Activated CD8-positive, alpha-beta memory T cell treated with anti-CD3 and anti-CD28 coated beads for 1 hour (primary cell): Measurements from ENCODE around the gene PLEKHH1.

ENCODE experiments used
- DNase-seq, 2 donors: peaks; one replicate each; pipeline ENCODE4 v3.0.0-alpha.2; 2020; ENCODE audit warnings: low read depth in 1 of 2; ENCODE audit errors: extremely low read depth in 1 of 2

The PLEKHH1 gene

DNA sequence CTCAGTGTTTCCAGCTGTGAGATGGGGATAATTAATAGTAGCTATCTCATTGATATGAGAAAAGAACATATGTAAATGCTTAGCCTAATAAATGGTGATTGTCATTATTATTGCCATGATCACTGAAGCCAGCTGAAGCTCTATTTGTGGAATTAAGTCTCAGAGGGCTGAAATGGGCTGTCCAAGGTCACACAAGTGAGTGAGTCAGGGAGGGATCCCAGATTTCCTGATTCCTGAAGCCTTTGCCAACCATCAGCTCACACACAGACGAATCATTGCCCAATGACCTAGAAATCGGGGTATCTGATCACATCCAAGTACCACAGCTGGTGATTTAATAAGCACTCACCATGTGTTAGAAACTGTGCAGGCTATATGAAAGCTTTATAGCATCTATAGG lies 23.0 kb upstream of the PLEKHH1 start:
- no peak for DNase-seq

DNA sequence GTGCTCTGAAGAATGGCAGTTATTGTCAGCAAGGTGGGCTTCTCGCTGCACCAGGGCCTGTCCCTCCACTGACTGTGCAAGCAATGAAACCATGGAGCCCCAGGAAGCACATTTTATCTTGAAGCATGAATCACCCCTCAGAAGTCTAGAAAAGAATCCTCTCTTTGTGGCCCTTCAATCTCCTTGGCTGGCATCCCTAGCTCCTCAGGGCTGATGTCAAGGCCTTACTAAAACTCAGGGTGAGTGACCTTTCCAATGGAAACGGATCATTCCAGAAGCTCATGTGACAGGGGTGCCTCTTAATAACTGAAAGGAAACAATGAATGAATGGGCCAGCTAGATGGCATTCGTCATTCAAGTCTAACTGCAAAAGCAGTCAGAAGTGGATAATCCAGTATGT lies 22.3 kb upstream of the PLEKHH1 start:
- DNase-seq, result no peak

DNA sequence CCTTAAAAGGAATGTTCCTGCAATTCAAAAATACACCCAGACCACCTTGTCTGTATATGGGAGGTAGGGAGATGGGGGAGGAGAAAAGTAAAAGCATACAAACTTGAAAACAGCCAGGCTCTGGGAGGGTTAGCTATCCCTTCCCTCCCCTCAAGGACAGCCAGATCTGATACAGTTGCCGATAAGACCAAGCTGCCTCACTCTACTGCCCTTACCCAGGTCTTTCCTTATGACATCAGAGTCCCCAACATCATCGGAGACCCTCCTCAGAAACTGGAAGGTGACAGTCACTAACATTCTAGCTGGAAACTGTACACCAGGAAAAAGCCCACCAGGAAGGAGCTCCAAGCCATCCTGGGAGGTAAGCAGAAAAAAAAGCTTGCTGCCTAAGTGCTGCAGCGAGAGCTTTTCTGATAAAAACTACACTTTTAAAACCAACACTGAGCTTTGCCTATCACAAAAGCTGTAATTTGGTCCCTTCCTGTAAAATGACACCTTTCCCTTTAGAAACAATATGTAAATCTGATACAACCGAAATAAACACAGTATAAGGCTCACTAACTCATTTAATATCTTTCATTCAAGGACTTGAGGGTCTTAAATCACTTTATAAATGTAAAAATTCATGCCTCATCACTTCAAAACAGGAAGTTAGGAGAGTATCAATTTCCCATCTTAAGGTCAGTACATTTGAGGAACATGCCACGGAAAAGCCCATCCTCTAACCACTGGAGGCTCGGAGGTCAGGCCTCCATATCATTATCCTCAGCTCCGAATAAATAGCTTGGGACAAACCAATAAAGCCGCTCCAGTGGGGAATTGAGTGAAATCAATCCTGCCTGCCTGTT lies 20.4 kb upstream of the PLEKHH1 start:
- DNase-seq, result no peak

DNA sequence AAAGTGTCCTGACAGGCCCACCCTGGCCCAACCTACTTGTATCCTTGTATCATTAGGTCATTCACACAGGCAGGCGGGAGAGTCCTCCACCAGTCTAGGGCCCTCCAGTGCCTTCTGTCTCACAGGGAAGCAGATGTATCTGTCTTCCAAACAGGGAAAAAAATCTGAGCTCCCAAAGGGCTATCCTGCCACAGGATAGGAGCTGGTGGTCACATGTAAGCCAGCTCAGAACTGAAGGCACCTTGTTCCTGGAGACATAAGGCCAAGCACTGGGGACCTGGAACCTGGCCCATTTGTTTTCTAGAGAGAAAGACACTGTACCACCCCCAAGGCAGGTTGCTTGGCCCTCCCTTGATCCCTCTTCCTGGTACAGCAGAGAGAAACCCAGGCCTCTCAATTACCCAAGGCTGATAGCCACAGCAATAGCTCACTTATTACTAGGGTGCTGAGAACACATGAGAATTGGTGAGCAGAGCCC lies 19.4 kb upstream of the PLEKHH1 start:
- no peak for DNase-seq

DNA sequence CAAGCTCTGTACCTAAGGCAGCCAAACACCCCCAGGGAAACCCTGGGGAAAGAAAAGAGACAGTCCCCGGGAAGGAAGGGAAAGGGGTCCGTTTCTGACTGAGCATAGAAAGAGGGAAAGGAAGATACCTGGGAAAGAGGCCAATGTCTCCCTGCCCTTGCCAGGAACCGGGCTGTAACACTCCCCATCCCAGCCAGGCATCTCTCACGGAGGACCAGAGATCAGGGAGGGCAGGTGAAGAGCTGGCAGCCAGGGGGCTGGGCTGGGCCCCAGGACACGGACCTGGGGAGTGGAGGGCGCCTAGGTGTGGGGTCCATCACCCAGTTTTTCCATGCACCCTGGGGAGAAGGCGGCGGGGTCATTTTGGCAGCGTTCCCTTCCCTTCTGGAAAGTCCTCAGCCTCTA lies 18.9 kb upstream of the PLEKHH1 start:
- no peak for DNase-seq

DNA sequence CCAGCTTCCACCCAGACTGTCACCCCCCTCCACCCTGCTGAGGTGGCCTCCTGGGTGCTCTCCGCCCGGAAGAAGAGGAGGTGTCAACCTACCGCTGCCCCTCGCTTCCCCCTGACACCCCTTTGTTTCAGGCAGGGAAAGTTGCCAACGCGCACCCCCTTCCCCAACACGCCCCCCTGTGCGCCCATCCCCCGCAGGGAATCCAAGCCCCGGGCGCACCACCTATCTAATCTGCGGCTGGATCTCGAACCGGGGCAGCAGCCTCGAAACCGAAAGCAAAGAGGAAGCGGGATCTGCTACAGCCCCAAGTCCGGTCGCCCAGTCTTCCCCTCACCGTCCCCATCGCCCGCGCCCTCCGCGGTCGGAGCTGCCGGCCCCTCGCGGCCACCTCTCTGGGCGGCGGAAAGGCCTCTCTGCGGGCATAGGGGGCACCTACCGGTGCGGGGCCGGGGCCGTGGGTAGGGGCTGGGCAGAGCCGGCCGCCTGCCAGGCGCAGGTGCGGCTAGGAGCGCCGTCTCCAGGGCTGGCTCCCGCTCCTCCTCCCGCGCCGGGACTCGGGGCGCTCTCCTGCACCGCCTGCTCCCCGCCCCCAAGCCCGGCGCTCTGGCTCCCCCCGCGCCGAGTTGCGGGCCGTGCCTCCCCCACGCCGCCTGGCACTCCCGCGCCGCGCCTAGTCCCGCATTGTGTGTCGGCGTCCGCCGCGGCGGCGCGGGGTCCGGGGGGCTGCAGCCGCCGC lies 18.3 kb upstream of the PLEKHH1 start:
- no peak for DNase-seq

DNA sequence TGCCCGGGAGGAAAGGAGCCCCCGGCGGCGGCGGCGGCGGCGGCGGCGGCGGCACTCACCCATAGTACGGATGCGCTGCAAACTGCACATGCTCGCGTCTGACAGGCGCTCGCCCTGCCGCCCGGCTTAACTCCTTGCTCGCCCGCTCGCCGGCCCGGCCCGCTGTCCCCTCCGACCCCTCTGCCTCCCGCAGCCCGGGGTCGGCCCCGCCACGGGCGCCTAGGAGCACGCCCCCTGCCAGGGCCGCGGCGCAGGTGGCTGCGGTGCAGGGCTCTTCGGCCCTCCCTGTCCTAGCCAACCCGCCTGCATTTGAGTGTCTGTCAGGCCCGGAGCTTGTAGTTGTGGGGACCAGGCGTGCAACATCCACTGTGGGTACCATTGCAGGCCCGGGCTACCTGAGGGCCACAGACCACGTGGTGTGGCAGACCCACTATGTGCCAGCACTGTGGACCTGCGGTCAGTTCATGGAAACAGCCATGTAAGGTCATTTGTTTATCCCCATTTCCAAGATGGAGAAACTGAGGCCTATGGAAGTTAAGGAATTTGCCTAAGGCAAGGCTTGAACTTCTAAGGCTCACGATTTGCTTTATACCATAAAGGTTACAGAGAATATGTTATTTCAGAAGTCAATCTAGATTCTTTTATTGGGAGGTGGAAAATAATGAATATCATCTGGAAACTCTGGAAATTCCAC lies 17.6 kb upstream of the PLEKHH1 start:
- peak in 1 of 2 donors; percentile 28 for DNase-seq

DNA sequence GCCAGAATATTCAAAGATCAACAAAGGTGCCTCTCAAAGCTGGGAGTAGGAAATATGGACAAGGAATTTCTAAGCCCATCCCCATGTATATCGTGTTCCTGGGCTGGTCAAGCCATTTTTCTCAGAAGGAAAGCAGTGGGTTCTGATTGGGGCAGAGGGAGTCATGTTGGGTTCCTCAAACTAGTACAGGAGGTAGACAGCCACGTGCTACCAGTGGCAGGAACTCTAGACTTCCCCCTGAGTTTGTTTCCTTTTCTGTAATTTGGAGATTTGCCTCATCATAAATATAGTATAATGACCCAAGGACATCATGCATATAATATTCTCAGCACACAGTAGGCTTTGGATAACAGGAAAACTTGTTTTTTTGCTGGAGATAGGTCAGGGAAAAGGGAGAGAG lies 16.4 kb upstream of the PLEKHH1 start:
- no peak for DNase-seq

DNA sequence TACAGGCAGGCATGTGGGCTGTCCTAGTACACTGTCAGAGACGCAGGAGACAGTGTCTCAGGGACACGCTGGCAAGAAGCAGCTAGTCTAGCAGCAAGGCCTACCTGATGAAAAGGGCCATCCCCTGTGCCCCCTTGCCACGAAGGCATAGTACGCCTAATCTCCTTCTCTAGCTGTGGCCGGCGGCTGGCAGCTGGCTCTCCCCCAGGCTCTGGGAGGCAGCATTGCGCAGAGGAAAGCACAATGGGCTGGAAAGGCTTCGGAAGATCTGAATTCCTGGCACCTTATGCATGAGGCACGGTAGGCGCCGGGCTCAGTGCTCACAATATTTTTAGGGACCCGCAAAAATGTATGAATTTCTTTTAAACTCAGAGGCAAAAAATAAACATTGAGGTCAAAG lies 16.0 kb upstream of the PLEKHH1 start:
- DNase-seq, result no peak

DNA sequence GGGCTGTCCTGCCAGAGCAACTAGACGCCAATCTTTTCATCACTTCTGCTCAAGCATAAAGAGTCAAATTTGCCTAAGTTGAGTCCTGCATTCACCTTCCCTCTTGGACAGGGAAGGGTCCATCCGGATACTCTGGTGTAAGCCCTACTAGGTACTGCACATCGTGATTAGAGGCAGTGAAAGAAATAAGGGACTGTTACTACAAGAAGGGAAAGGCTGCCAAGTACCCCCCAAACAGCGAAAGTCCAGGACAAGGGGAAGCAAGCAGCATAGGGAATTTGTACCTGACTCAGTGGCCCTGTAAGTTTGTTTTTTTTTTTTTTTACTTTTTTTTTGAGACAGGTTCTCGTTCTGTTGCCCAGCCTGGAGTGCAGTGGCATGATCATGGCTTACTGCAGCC lies 13.7 kb upstream of the PLEKHH1 start:
- no peak for DNase-seq

DNA sequence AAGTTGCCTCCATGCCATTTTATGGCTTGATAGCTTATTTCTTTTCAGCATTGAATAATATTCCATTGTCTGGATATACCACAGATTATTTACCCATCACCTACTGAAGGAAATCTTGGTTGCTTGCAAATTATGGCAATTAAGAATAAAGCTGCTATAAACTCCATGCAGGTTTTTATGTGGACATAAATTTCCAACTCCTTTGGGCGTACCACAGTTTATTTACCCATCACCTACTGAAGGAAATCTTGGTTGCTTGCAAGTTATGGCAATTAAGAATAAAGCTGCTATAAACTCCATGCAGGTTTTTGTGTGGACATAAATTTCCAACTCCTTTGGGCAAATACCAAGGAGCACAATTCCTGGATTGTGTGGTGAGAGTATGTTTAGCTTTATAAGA lies 12.6 kb upstream of the PLEKHH1 start:
- no peak for DNase-seq

DNA sequence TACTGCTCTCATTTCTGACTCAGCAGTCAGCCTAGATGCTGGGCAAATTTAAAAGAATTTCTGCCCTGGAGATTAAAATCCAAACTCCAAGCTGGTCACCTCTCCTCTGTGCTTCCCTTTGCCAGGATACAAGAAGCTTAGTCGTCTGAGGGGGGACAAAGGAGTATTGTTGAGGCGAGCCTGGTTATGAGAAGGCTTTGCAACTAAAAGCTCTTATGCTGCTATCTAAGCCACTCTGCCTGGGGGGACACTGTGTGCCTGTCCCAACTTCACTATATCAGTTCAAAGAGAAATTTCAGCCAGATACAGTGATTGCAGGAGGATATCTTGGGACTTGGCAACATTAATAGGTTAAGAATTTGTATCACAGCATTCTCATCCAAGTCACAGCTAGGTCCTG lies 10.8 kb upstream of the PLEKHH1 start:
- DNase-seq, result no peak

DNA sequence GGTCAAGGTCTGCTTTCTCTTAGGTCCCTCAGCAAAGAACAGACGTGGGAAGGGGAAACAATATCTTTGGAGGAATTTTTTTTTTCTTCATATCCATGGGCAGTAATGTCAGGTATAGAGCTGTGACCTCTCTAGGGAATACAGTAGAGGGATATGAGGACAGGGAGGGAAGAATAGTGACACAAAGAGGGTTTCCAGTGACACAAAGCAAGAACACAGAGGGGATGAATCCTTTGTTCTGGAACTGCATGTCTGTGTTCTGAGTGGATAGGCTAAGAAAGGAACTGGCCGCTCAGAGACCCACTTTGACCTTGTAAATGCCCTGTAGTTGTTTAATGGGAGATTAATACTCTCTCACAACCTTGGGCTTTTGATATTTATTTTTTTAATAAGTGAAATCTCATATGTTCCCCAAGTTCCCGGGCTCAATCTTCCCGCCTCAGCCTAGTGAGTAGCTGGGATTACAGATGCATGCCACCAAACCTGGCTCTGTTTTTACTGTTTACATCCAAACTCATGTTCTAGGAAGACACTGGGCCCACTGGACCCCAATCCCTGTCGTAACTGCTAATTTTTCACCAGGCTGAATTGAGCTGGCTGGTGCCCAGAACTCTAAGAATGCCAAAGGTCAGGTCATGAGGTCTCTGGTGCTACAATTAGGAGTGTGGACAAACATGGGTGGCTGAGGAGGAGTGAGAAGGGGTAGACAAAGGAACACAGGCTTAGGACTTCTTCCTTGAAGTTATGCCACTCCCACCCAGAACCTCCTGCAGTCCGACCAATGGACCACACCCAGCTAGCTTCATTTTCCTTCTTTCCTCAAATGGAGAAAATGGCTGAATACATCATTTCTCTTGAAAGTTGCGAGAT lies 9.1 kb upstream of the PLEKHH1 start:
- DNase-seq, result no peak

DNA sequence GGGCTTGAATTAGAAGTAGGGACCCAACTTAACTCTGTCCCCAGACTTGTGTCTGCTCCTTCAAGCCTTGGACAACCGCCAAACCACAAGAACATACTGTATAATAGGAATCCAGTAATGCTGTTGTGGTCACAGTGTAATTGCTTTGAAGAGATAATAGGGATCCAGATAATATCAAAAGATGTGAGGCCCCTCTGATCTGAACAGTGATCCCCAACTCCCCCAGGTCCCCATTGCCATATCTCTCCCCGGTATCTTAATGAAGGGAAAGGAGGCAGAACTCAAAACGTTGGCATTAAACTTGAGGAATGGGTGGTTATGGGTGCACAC lies 8.5 kb upstream of the PLEKHH1 start:
- no peak for DNase-seq

DNA sequence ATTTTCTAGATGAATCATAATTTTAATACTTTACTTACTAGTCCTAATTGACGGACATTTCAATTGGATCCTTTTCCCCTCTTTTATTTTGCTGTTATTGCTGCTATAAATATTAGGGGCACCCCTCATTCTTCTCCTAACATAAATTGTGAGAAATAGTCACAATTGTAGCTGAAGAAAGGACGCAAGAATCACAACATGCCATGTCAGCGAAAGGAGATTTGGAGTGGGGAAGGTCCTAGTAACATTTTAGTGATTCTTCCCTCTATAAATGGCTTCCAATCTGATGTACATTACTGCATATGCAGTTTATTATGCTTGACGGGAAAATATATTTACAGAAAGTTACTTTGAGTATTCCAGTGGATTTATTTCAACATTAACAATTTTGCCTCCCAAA lies 7.7 kb upstream of the PLEKHH1 start:
- DNase-seq, result no peak

DNA sequence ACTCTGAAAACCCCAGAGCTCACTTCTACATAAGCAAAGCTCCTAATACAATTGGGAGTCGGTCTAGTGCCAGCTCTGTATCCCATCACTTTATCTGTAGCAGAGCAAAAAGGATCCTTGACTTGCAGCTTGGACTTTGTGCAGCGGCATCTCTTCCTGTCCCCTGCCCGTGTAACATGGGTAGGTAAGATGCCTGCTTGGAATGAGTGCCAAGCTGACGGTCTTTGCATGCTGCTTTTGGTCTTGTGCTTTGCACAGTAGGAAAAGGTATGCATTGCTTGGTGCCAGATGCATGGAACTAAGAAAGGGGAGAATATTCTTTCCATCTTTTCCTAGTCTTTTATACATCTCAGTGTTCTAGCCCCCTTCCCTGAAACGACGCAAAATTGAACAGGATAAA lies 6.9 kb upstream of the PLEKHH1 start:
- DNase-seq, result no peak

DNA sequence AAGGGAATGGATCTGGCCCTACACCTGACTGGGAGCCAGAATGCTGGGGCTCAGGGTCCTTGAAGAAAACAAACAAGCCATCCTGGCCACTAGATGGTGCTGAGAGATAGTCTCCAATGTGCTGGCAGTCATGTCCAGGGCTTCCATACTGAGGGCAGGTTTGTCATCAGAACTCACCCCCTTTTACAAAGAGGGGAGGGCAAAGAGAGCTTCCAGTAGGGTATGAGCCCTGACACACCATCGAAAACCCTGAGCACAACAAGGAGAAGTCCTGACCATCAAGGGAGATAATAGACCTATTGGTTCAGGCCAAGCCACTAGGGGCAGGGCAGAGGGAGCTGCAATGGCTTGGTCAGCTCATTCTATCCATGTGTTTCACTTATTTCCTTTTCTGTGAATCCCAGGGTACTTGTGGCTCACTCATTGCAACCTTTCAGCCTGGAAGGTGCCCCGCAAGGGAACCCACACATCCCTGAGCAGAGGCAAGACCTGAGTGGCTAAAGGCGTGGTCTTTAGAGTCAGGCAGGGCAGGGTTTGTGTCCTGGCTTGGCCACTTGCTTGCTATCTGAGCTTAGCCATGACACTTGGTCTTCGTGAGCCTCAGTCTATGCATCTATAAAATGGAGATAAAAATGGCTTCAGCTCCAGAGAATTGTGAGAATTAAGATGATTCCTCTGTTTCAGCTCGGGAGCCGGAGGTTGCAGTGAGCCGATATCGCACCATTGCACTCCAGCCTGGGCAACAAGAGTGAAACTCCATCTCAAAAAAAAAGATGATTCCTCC lies 6.2 kb upstream of the PLEKHH1 start:
- no peak for DNase-seq

DNA sequence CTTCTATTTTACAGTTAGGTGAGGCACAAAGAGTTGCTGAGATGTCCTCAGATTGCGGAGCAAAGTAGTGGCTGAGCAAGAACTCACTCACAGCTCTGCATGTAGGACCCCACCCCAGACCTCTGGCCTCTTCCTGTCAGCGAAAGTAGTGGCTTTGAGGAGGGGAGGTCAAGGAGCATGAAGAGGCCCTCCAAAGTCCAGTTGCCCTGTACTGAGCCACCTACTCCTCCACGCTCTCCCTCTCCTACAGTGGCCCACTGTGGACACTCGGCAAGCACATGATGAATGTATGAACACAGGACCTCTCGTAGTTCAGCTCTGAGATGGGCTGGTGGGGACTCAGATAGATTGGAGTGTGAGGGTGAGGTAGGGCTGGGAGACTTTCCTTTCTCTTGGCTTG lies 5.3 kb upstream of the PLEKHH1 start:
- DNase-seq, result no peak

DNA sequence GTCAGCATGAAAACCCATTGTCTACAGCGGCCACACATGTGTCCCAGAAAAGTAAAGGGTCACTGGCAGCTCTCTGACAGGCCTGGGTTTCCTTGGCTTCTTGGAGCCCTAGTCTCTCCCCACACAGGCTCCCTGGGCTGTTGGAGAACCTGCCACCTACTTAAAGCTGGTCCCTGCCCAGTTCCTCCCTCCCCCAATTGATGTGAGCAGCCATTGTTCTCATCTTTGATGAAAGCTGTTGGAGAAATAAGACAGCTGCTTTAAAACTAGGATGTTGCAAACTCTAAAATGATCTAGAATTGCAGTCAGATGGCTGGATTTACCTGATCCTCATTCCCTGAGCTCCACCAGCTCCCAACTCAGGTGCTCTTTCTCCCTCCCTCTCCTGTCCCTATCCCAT lies 4.8 kb upstream of the PLEKHH1 start:
- DNase-seq, result no peak
